K562 (cell line): Measurements from ENCODE around the gene DCXR.

Experiments used
- BRD4 ChIP-seq: fragments of 200-600 bp; sonication (generic); IDR thresholded peaks from 2 replicates; pipeline ENCODE4 v1.6.1; 2017; ENCODE audit warnings: inconsistent platforms
- CBX3 ChIP-seq, 2 experiments: IDR thresholded peaks; 1 replicate in 1 of 2; 2 replicates in 1 of 2; pipeline ENCODE4 v1.6.1; 2012; ENCODE audit warnings: inconsistent platforms in 2 of 2, low read length in 2 of 2, borderline replicate concordance in 1 of 2, control low read depth in 1 of 2
- ELF4 ChIP-seq: fragments of 450-650 bp; formaldehyde crosslinking; IDR thresholded peaks from 2 replicates; pipeline ENCODE4 v1.4.0; 2022; ENCODE audit warnings: missing genetic modification characterization
- NCOA1 ChIP-seq: fragments of 450-650 bp; IDR thresholded peaks from 2 replicates; pipeline ENCODE4 v1.6.1; 2016; ENCODE audit warnings: low read depth
- POLR2A ChIP-seq: fragments of 450-650 bp; conservative IDR thresholded peaks from 2 replicates; pipeline ENCODE4 v1.6.1; 2016
- RAD21 ChIP-seq, 2 experiments: fragments of 250-450 bp in 1 of 2; fragments of 450-650 bp in 1 of 2; sonication (Bioruptor Pico) in 1 of 2; formaldehyde crosslinking in 1 of 2; IDR thresholded peaks in 1 of 2; conservative IDR thresholded peaks in 1 of 2; 2 replicates each; pipeline versions ENCODE4 v1.4.0 to v1.8.0; 2020 to 2022; ENCODE audit warnings: mild to moderate bottlenecking in 2 of 2, moderate library complexity in 1 of 2

DNA sequence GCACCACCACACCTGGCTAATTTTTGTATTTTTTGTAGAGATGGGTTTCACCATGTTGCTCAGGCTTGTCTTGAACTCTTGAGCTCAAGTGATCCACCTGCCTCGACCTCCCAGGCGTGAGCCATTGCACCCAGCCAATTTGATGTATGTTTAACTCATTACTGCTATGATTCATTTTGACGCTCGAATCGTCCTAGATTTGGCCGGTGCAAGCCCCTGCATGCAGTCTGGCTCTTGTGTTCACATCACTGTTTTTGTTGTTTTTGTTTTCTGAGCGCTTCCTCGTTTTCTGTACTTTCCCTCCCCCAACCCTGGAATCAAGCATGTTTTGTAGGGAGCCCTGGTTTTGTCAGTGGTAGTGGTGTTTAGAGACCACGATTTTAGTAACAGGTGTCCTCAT is 35.9 kb upstream of the DCXR start:
- TF ChIP-seq CBX3 (IDR thresholded peaks at IDR 0.05; ENCODE audit: borderline replicate concordance in 1 of 2, low read length in 2 of 2) (no peak), POLR2A (no peak), ELF4 (no peak), BRD4 (no peak), RAD21 (CRISPR knock-in tag; conservative IDR thresholded peaks at IDR 0.05 in 1 of 2, IDR thresholded peaks at IDR 0.05 in 1 of 2) (no peak), NCOA1 (no peak)
